Keratinocyte (primary cell): Measurements from ENCODE around the gene SLC38A3.

Experiments used
- CTCF ChIP-seq, 3 experiments: IDR thresholded peaks in 1 of 3; conservative IDR thresholded peaks in 1 of 3; optimal IDR thresholded peaks in 1 of 3; 2 replicates in 2 of 3; 3 replicates in 1 of 3; pipeline versions ENCODE3 to v1.5.1; 2011; ENCODE audit warnings: low read length in 3 of 3, mild to moderate bottlenecking in 3 of 3, moderate library complexity in 2 of 3, control low read depth in 1 of 3, inconsistent platforms in 1 of 3; ENCODE audit not compliant: insufficient read depth in 2 of 3; ENCODE audit errors: extremely low read depth in 1 of 3
- EZH2 ChIP-seq: IDR thresholded peaks from one replicate; pipeline ENCODE4 v1.6.1; 2012; ENCODE audit warnings: inconsistent platforms, mild to moderate bottlenecking, low read length, moderate library complexity

GRCh38 chr3:50169858-50170257, 35.2 kb upstream of the SLC38A3 start:
- TF ChIP-seq CTCF (optimal IDR thresholded peaks at IDR 0.05 in 1 of 3, IDR thresholded peaks at IDR 0.05 in 1 of 3, conservative IDR thresholded peaks at IDR 0.05 in 1 of 3; ENCODE audit: extremely low read depth in 1 of 3, insufficient read depth in 2 of 3, low read length in 3 of 3): no peak
- TF ChIP-seq EZH2: no peak
